ENCODE data around the gene PTH1R. TPM values are rescaled to one million over a fixed set of nuclear protein-coding genes. Genes with fewer than 3 reads are reported as not detected.

The PTH1R gene
- total and polyA plus RNA-seq, 10 of the 15 experiments (the other 5 are each of a cell fraction or from before 2014, with no cell fraction given): not detected

- ChIA-PET RAD21 (ENCODE audit: unreplicated experiment) (no interaction called here), SMC1A (ENCODE audit: uncharacterized antibody, unreplicated experiment) (no interaction called here), CTCF (interaction anchor here (0.9 to 1.5 kb wide), 4 partner anchors 23 to 163 kb away, joined by 3 read pairs; partner anchors contain the start of gene TMIE), POLR2A (no interaction called here)
- no peaks in the 10 kb centered on the region for H3K9me3 ChIP-seq (replicated peaks; ENCODE audit: control insufficient read depth, insufficient read depth, low read length)
- no peaks in the 10 kb centered on the region for H4K20me1 ChIP-seq (ENCODE audit: control insufficient read depth, insufficient read depth)
- WGBS (ENCODE audit: insufficient coverage, insufficient replicate concordance, low lambda C conversion rate, missing lambda C conversion rate): 20% methylated on average over 12 of the region's 12 CpGs
- no peak overlapping the region for H3K9ac ChIP-seq (ENCODE audit: control insufficient read depth, insufficient read depth, low read length)
- BruUV-seq (replicated peaks): no TSS peak
- intact Hi-C loops (cut with micrococcal nuclease; ENCODE audit: unreplicated experiment) (no loop called here), in situ Hi-C loops (cut with MboI) (no loop called here)
- H3K4me2 ChIP-seq (ENCODE audit: control insufficient read depth, insufficient read depth): no peak overlapping the region
- H3K27ac ChIP-seq (ENCODE audit: control insufficient read depth, insufficient read depth): no peak overlapping the region
- TF ChIP-seq EP300 (IDR thresholded peaks at IDR 0.05; ENCODE audit: borderline replicate concordance in 1 of 2, control insufficient read depth in 1 of 2, low read depth in 2 of 2, low read length in 2 of 2) (no peak), HDAC2 (IDR thresholded peaks at IDR 0.05) (no peak), REST (IDR thresholded peaks at IDR 0.05; ENCODE audit: low read depth, low read length) (no peak)
- H3K27me3 ChIP-seq (replicated peaks in 1 of 2; ENCODE audit: control insufficient read depth in 2 of 2, insufficient read depth in 2 of 2, low read length in 1 of 2): no peaks in the 10 kb centered on the region
- DNase-seq (ENCODE audit: low read depth, low spot score) (no peak), ATAC-seq (no peak), FAIRE-seq (no peak)
- H3K79me2 ChIP-seq (ENCODE audit: control insufficient read depth, insufficient read depth, low read length): no peaks in the 10 kb centered on the region
- H2AFZ ChIP-seq (ENCODE audit: control insufficient read depth, low read depth, low read length): no peak overlapping the region
- H3K4me3 ChIP-seq: no peak overlapping the region
- no peaks in the 10 kb centered on the region for H3K4me1 ChIP-seq (ENCODE audit: control insufficient read depth, insufficient read depth, low read length)
- H3K36me3 ChIP-seq (ENCODE audit: control insufficient read depth in 2 of 2, insufficient read depth in 2 of 2, low read length in 1 of 2): no peaks in the 10 kb centered on the region
Observed at GRCh38 chr3:46865031-46865507, 12.5 kb upstream of the PTH1R start.

Measured in GM12878 (cell line).